Heart left ventricle (tissue), 13 donors: ENCODE results near the gene ADCY4.

ENCODE experiments used
- CTCF ChIP-seq, 12 donors: fragments of 200-600 bp; sonication (generic) in 4 of 12; IDR thresholded peaks; one replicate each; pipeline versions ENCODE4 v1.5.0 to v1.8.0; 2018 to 2022; ENCODE audit warnings: antibody characterized with exemption in 12 of 12, mild to moderate bottlenecking in 5 of 12
- POLR2A ChIP-seq, 2 donors: fragments of 450-650 bp; IDR thresholded peaks; one replicate each; pipeline ENCODE4 v1.6.1; 2017; ENCODE audit warnings: antibody characterized with exemption in 2 of 2, mild to moderate bottlenecking in 2 of 2, moderate library complexity in 2 of 2
- donor health status: ischemic (EF 13 %, LVEDD 7.1; RV severe dilation, severe dysfunction).
- donor health status: DM: no; HTN: yes; CAD: no.
- donor health status: DM: no; HTN: no; CAD: no.
- donor health status: ischemic (EF 25% LVEDD 6.9; RV normal size, moderate dysfunction).
- donor health status: ischemic (EF 25% LVEDD 5.7; RV mildly dilated, moderate dysfunction).
- donor health status: ischemic (EF 35%, LVEDD 5.7; RV mildly dilated, moderate dysfunction).
- donor health status: nonischemic (EF 11% LVEDD 7.7; RV severe dilation, severe dysfunction).
- donor health status: DM: yes; HTN: yes; CAD: no.
- donor health status: PGD.
- donor health status: ischemic (EF 29% LVEDD 5.4; RV normal size, mild dysfunction).
- donor health status: nonischemic (EF 23%, LVEDD 6.1; RV moderate dilation, normal function).

GRCh38 chr14:24297190-24297964 lies 37.5 kb downstream of the ADCY4 start:
- TF ChIP-seq POLR2A (IDR thresholded peaks at IDR 0.05) = no peak
- TF ChIP-seq CTCF (IDR thresholded peaks at IDR 0.05) = peak in 6 of 12 donors; percentile 6 to 35 (median 16)
